Hepatocyte (in vitro differentiated cells): ENCODE data around the gene RASL10B. TPM values are rescaled to one million over a fixed set of nuclear protein-coding genes. Genes with fewer than 3 reads are reported as not detected.

Experiments used
- DNase-seq: peaks from one replicate; pipeline ENCODE4 v3.0.0-alpha.2; 2016; ENCODE audit warnings: low spot score
- H2AFZ ChIP-seq: fragments of 200-600 bp; sonication (generic); 2 replicates; pipeline ENCODE4 v1.6.0; 2016; ENCODE audit warnings: antibody characterized with exemption, mild to moderate bottlenecking
- H3K27ac ChIP-seq: fragments of 200-600 bp; sonication (generic); 2 replicates; pipeline ENCODE4 v1.5.1; 2016; ENCODE audit warnings: mild to moderate bottlenecking
- H3K27me3 ChIP-seq: fragments of 200-600 bp; sonication (generic); 2 replicates; pipeline ENCODE4 v1.6.1; 2016
- H3K36me3 ChIP-seq: fragments of 200-600 bp; sonication (generic); replicated peaks from 2 replicates; pipeline ENCODE4 v1.5.1; 2016; ENCODE audit warnings: low read depth; ENCODE audit not compliant: insufficient read depth
- H3K4me1 ChIP-seq: fragments of 200-600 bp; sonication (generic); 2 replicates; pipeline ENCODE4 v1.5.1; 2016; ENCODE audit warnings: mild to moderate bottlenecking, moderate library complexity; ENCODE audit not compliant: insufficient read depth
- H3K4me2 ChIP-seq: fragments of 200-600 bp; sonication (generic); 2 replicates; pipeline ENCODE4 v1.6.0; 2016
- H3K4me3 ChIP-seq: fragments of 200-600 bp; sonication (generic); 2 replicates; pipeline ENCODE4 v1.5.1; 2016; ENCODE audit warnings: mild to moderate bottlenecking
- H3K79me2 ChIP-seq: fragments of 200-600 bp; sonication (generic); 2 replicates; pipeline ENCODE4 v1.6.0; 2017; ENCODE audit warnings: mild to moderate bottlenecking
- H3K9me2 ChIP-seq: fragments of 200-600 bp; sonication (generic); replicated peaks from 2 replicates; pipeline ENCODE4 v1.6.0; 2017; ENCODE audit warnings: mild to moderate bottlenecking; ENCODE audit not compliant: insufficient read depth
- H3K9me3 ChIP-seq: fragments of 200-600 bp; sonication (generic); 2 replicates; pipeline ENCODE4 v1.5.1; 2016; ENCODE audit warnings: low read depth, mild to moderate bottlenecking
- H4K20me1 ChIP-seq: fragments of 200-600 bp; sonication (generic); 2 replicates; pipeline ENCODE4 v1.6.0; 2016; ENCODE audit warnings: mild to moderate bottlenecking; ENCODE audit not compliant: insufficient read depth, poor library complexity, severe bottlenecking
- CTCF ChIP-seq: fragments of 200-600 bp; sonication (generic); IDR thresholded peaks from 2 replicates; pipeline ENCODE4 v1.5.1; 2016; ENCODE audit warnings: antibody characterized with exemption, mild to moderate bottlenecking; ENCODE audit not compliant: poor library complexity
- EZH2 ChIP-seq: fragments of 200-600 bp; sonication (generic); IDR thresholded peaks from 2 replicates; pipeline ENCODE4 v1.6.1; 2016; ENCODE audit warnings: antibody characterized with exemption, mild to moderate bottlenecking, borderline replicate concordance
- EZH2phosphoT487 ChIP-seq: fragments of 200-600 bp; sonication (generic); IDR thresholded peaks from one replicate; pipeline ENCODE4 v1.6.1; 2018; ENCODE audit warnings: antibody characterized with exemption, mild to moderate bottlenecking, low read depth, moderate library complexity; ENCODE audit not compliant: unreplicated experiment, severe bottlenecking
- WGBS: methylation state at CpG from one replicate; pipeline ENCODE4 v1.1.6; 2016; ENCODE audit warnings: low lambda C conversion rate; ENCODE audit errors: missing lambda C conversion rate; 5-methylcytosine and 5-hydroxymethylcytosine counted together
- polyA plus RNA-seq: library from polyadenylated mRNA; unstranded; fragments of >200 nt; fragmentation: Nextera tagmentation; extraction: Ambion mirVana; gene quantifications from 2 replicates; pipeline ENCODE4 v1.2.1, GENCODE V29; 2016
- total RNA-seq: library from RNA; depleted of rRNA; stranded (reverse); fragments of >200 nt; gene quantifications from 2 replicates; pipeline ENCODE4 v1.2.3, GENCODE V29; 2014

RASL10B gene
- total and polyA plus RNA-seq, 2 experiments from 2014 or later: 7.1 to 7.6 TPM

- Histone ChIP-seq H3K4me2 (no peak overlapping the region), H3K4me1 (peaks cover 18% of the 10 kb centered on the region), H3K9me2 (no peaks in the 10 kb centered on the region), H3K27me3 (no peaks in the 10 kb centered on the region), H3K36me3 (peaks cover 3% of the 10 kb centered on the region), H3K27ac (peak overlapping the region; percentile 59), H3K9me3 (no peaks in the 10 kb centered on the region), H2AFZ (no peak overlapping the region), H3K79me2 (no peaks in the 10 kb centered on the region), H4K20me1 (no peaks in the 10 kb centered on the region), H3K4me3 (no peak overlapping the region)
- 52% methylated on average over 2 of the region's 2 CpGs for WGBS
- TF ChIP-seq CTCF: no peak
- TF ChIP-seq EZH2phosphoT487: no peak
- no peak for TF ChIP-seq EZH2
- DNase-seq: no peak
These were observed 14.0 kb upstream of the RASL10B start for GRCh38 chr17:35717475-35717874.

- TF ChIP-seq EZH2 (no peak), CTCF (no peak), EZH2phosphoT487 (no peak)
- no peaks in the 10 kb centered on the region for H3K36me3 ChIP-seq
- H3K79me2 ChIP-seq: no peaks in the 10 kb centered on the region
- H4K20me1 ChIP-seq: no peaks in the 10 kb centered on the region
- no peak overlapping the region for H3K4me3 ChIP-seq
- peaks cover 25% of the 10 kb centered on the region for H3K4me1 ChIP-seq
- DNase-seq: no peak
- H3K27me3 ChIP-seq: no peaks in the 10 kb centered on the region
- H3K9me3 ChIP-seq: no peaks in the 10 kb centered on the region
- no peak overlapping the region for H3K27ac ChIP-seq
- H3K4me2 ChIP-seq: no peak overlapping the region
- no peaks in the 10 kb centered on the region for H3K9me2 ChIP-seq
- H2AFZ ChIP-seq: no peak overlapping the region
- whole genome bisulfite sequencing: 100% methylated on average over 2 of the region's 2 CpGs
These were observed 7.7 kb upstream of the RASL10B start for GRCh38 chr17:35723735-35724134.

- Histone ChIP-seq H3K4me1 (peaks cover 25% of the 10 kb centered on the region), H3K36me3 (no peaks in the 10 kb centered on the region), H3K4me3 (no peak overlapping the region), H3K27ac (peak overlapping the region; percentile 80), H3K27me3 (no peaks in the 10 kb centered on the region), H4K20me1 (no peaks in the 10 kb centered on the region), H3K9me2 (no peaks in the 10 kb centered on the region), H2AFZ (no peak overlapping the region), H3K4me2 (no peak overlapping the region), H3K79me2 (no peaks in the 10 kb centered on the region), H3K9me3 (no peaks in the 10 kb centered on the region)
- 92% methylated on average over 4 of the region's 4 CpGs for WGBS
- no peak for DNase-seq
- no peak for TF ChIP-seq EZH2
- no peak for TF ChIP-seq CTCF
- TF ChIP-seq EZH2phosphoT487: no peak
These were observed 6.4 kb upstream of the RASL10B start for GRCh38 chr17:35725058-35725457.

GRCh38 chr17:35725802-35726126 lies 5.7 kb upstream of the RASL10B start:
- H3K79me2 ChIP-seq: no peaks in the 10 kb centered on the region
- H3K4me1 ChIP-seq: peaks cover 25% of the 10 kb centered on the region
- no peaks in the 10 kb centered on the region for H3K27me3 ChIP-seq
- TF ChIP-seq EZH2phosphoT487 (no peak), CTCF (no peak), EZH2 (no peak)
- H3K27ac ChIP-seq: peak overlapping the region; percentile 80
- H3K4me2 ChIP-seq: peak overlapping the region; percentile 36
- no peaks in the 10 kb centered on the region for H3K36me3 ChIP-seq
- 69% methylated on average over 2 of the region's 2 CpGs for WGBS
- no peaks in the 10 kb centered on the region for H4K20me1 ChIP-seq
- no peak for DNase-seq
- no peak overlapping the region for H2AFZ ChIP-seq
- H3K9me3 ChIP-seq: no peaks in the 10 kb centered on the region
- no peaks in the 10 kb centered on the region for H3K9me2 ChIP-seq
- H3K4me3 ChIP-seq: no peak overlapping the region
